ENCODE data around the gene DCTN2. TPM values are rescaled to one million over a fixed set of nuclear protein-coding genes. Genes with fewer than 3 reads are reported as not detected.

The DCTN2 gene
- polyA plus RNA-seq, 1 donor (not counting 4 experiments of a cell fraction or from before 2014, with no cell fraction given): 132 TPM

- FAIRE-seq (no peak), DNase-seq (ENCODE audit: low read depth, low spot score) (no peak)
- TF ChIP-seq EZH2 (IDR thresholded peaks at IDR 0.05; ENCODE audit: low read length): no peak
- TF ChIP-seq CTCF (optimal IDR thresholded peaks at IDR 0.05 in 1 of 3, IDR thresholded peaks at IDR 0.05 in 1 of 3, conservative IDR thresholded peaks at IDR 0.05 in 1 of 3; ENCODE audit: extremely low read depth in 1 of 3, insufficient read depth in 2 of 3, low read length in 3 of 3): no peak
These were observed 22.9 kb upstream of the DCTN2 start for GRCh38 chr12:57569858-57570257.

DNA sequence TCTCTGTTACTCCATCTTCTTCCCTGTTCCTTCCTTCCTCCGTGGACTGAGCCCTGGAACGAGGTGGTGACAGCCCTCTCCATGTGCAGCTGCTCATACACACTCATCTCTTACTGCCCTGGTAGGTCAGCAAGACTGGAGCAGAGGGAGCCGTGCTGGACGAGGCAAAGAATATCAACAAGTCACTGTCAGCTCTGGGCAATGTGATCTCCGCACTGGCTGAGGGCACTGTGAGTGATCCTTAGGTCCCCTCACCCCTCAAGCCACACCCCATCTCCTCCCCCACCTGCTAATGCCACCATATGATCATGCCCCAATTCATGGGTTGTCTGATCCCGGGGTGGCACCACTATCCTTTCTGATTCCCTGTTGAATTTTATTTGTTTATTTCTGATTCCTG is 21.8 kb upstream of the DCTN2 start:
- FAIRE-seq (no peak), DNase-seq (ENCODE audit: low read depth, low spot score) (no peak)
- no peaks in the 10 kb centered on the region for H3K27me3 ChIP-seq (ENCODE audit: control insufficient read depth, extremely low read depth, insufficient read depth, low read length)
- H3K9me3 ChIP-seq (ENCODE audit: control insufficient read depth, low read depth, low read length): no peaks in the 10 kb centered on the region
- H3K9me1 ChIP-seq (ENCODE audit: control insufficient read depth, extremely low read depth, insufficient read depth, low read length): no peaks in the 10 kb centered on the region
- TF ChIP-seq CTCF (optimal IDR thresholded peaks at IDR 0.05 in 1 of 3, IDR thresholded peaks at IDR 0.05 in 1 of 3, conservative IDR thresholded peaks at IDR 0.05 in 1 of 3; ENCODE audit: extremely low read depth in 1 of 3, insufficient read depth in 2 of 3, low read length in 3 of 3): no peak
- no peak for TF ChIP-seq EZH2 (IDR thresholded peaks at IDR 0.05; ENCODE audit: low read length)
- H2AFZ ChIP-seq (ENCODE audit: control insufficient read depth, low read length): no peak overlapping the region
- H3K4me3 ChIP-seq (ENCODE audit: control insufficient read depth in 2 of 3, extremely low read depth in 1 of 3, insufficient read depth in 2 of 3, low read depth in 1 of 3, low read length in 3 of 3): no peak overlapping the region
- H3K36me3 ChIP-seq (ENCODE audit: control insufficient read depth in 2 of 2, extremely low read depth in 1 of 2, insufficient read depth in 2 of 2, low read length in 2 of 2): no peaks in the 10 kb centered on the region
- dilution Hi-C loops (cut with MboI; ENCODE audit: extremely low pct_ligation_motif_present, low sequenced_read_pairs): no loop called here
- no peaks in the 10 kb centered on the region for H3K79me2 ChIP-seq (ENCODE audit: control insufficient read depth, insufficient read depth, low read length)
- H3K4me2 ChIP-seq (ENCODE audit: control insufficient read depth, extremely low read depth, insufficient read depth, low read depth, low read length): no peak overlapping the region
- no peak overlapping the region for H3K9ac ChIP-seq (ENCODE audit: control insufficient read depth, extremely low read depth, insufficient read depth, low read length)
- H3K27ac ChIP-seq (ENCODE audit: control insufficient read depth, insufficient read depth, low read length): no peak overlapping the region
- no peaks in the 10 kb centered on the region for H3K4me1 ChIP-seq (ENCODE audit: control insufficient read depth, extremely low read depth, insufficient read depth, low read length)
- no peaks in the 10 kb centered on the region for H4K20me1 ChIP-seq (ENCODE audit: control insufficient read depth, extremely low read depth, insufficient read depth, low read length)

More at GRCh38 chr12:57569858-57570257, 22.9 kb upstream of the DCTN2 start:
- no peak overlapping the region for H2AFZ ChIP-seq (ENCODE audit: control insufficient read depth, low read length)
- H3K79me2 ChIP-seq (ENCODE audit: control insufficient read depth, insufficient read depth, low read length): no peaks in the 10 kb centered on the region
- no peaks in the 10 kb centered on the region for H3K27me3 ChIP-seq (ENCODE audit: control insufficient read depth, extremely low read depth, insufficient read depth, low read length)
- no peak overlapping the region for H3K4me2 ChIP-seq (ENCODE audit: control insufficient read depth, extremely low read depth, insufficient read depth, low read depth, low read length)
- no peaks in the 10 kb centered on the region for H3K4me1 ChIP-seq (ENCODE audit: control insufficient read depth, extremely low read depth, insufficient read depth, low read length)
- dilution Hi-C loops (cut with MboI; ENCODE audit: extremely low pct_ligation_motif_present, low sequenced_read_pairs): loop anchor here (10.0 kb wide), 1 partner anchor 65 kb away; the partner anchor contains the start of gene B4GALNT1
- H3K36me3 ChIP-seq (ENCODE audit: control insufficient read depth in 2 of 2, extremely low read depth in 1 of 2, insufficient read depth in 2 of 2, low read length in 2 of 2): no peaks in the 10 kb centered on the region
- no peaks in the 10 kb centered on the region for H4K20me1 ChIP-seq (ENCODE audit: control insufficient read depth, extremely low read depth, insufficient read depth, low read length)
- H3K9me1 ChIP-seq (ENCODE audit: control insufficient read depth, extremely low read depth, insufficient read depth, low read length): no peaks in the 10 kb centered on the region
- no peak overlapping the region for H3K9ac ChIP-seq (ENCODE audit: control insufficient read depth, extremely low read depth, insufficient read depth, low read length)
- H3K9me3 ChIP-seq (ENCODE audit: control insufficient read depth, low read depth, low read length): no peaks in the 10 kb centered on the region
- no peak overlapping the region for H3K27ac ChIP-seq (ENCODE audit: control insufficient read depth, insufficient read depth, low read length)
- no peak overlapping the region for H3K4me3 ChIP-seq (ENCODE audit: control insufficient read depth in 2 of 3, extremely low read depth in 1 of 3, insufficient read depth in 2 of 3, low read depth in 1 of 3, low read length in 3 of 3)
